ENCODE measurements around the gene GOLGA6C.

The GOLGA6C gene

DNA sequence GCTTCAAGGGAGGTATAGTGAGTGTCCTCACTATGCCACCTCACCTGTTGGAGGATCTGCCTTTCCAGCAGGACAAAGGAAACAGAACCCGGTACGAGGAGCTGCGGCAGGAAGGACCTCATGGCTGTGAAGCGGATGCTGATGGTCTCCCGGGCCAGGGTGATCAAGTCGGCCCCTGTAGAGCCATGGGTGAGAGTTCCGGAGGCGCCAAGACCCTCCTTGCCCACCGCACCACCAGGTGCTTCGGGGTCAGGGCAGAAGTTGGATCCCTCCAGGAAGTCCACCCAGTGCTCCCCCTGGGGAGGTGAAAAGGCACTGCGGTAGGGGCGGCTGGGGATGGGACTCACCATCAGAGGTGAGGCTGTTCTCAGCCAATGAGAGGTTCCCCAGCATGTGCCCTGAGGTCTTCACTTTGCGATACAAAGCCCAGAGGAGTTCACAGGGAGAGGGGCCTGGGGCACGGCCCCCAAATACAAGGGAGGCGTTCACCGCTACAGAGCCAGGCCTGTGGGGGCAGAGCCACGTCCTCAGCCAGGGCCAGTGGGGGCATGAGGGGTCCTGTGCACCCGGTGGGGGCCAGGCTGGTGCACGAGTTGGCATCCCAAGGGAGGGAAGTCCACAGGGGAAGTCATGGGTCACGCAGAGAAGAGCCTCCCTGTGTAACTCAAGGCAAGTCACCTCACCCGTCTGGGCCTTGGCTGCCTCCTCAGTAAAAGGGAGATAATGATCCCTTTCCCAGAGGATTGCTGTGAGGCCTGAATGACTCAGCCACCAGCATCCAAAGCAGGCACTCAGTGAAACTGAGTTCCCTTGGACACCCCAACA is 28.7 kb upstream of the GOLGA6C start:
- no peak overlapping the region for H3K4me3 ChIP-seq (ENCODE audit: low read length)
- TF ChIP-seq, protein P1, sequence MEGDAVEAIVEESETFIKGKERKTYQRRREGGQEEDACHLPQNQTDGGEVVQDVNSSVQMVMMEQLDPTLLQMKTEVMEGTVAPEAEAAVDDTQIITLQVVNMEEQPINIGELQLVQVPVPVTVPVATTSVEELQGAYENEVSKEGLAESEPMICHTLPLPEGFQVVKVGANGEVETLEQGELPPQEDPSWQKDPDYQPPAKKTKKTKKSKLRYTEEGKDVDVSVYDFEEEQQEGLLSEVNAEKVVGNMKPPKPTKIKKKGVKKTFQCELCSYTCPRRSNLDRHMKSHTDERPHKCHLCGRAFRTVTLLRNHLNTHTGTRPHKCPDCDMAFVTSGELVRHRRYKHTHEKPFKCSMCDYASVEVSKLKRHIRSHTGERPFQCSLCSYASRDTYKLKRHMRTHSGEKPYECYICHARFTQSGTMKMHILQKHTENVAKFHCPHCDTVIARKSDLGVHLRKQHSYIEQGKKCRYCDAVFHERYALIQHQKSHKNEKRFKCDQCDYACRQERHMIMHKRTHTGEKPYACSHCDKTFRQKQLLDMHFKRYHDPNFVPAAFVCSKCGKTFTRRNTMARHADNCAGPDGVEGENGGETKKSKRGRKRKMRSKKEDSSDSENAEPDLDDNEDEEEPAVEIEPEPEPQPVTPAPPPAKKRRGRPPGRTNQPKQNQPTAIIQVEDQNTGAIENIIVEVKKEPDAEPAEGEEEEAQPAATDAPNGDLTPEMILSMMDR (IDR thresholded peaks at IDR 0.05; ENCODE audit: insufficient read depth, low read depth, low read length, missing control alignments), result no peak
- no peak for DNase-seq (ENCODE audit: low read depth)

DNA sequence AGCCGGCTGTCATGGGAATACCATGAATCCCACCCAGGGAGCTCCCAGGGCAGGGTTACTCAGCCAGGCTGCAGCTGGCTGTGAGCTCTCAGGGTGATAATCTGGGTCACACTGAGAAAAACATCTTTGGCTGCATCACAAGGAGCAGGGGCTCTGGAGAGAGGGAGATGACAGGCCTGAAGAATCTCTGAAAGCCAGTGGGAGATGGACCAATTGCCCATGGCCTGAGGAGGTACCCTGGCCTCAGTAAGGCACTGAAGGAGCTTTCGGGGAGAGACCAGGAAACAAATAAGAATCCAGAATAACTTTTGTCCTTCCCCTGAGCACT is 28.2 kb upstream of the GOLGA6C start:
- no peak for DNase-seq (ENCODE audit: low read depth)
- TF ChIP-seq, protein P1 (IDR thresholded peaks at IDR 0.05; ENCODE audit: insufficient read depth, low read depth, low read length, missing control alignments), result no peak
- H3K4me3 ChIP-seq (ENCODE audit: low read length), result no peak overlapping the region

DNA sequence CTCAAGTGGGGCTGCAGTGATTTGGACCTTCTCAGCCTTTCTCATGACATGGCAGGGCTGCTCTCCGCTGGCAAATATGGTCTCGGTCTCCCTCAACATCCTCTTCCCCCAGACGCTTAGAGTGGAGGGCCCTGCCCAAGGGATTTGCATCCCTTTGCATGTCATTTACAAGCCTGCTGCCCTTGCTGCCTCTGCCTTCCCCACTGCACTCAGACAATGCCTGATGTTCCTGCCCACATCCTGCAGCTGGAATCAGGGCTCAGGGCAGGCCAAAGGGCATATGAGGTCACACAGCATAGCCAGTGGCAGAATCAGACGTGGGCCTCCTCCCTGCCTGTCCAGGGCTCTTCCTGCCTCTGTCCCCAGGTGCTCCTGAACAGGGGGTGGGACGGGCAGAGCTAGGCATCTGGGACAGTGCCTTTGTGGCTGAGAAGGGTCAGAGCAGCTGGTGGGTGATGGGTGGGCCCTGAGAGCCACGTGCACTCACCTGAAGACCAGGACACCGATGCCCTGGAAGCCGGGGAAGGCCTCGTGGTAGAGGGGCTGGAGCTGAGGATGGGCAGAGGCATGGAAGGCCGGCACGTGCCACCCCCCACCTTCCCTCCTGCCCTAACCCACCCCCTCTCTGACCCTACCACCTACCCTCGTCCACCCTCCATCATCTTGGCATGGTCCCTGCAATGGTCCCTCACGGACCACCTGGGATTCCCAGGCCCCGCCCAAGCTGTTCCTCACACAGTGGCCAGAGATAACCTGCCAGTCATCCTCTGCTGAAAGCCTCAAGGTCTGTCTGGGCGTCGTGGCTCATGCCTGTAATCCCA is 27.4 kb upstream of the GOLGA6C start:
- DNase-seq (ENCODE audit: low read depth), result no peak
- TF ChIP-seq, protein P1 (IDR thresholded peaks at IDR 0.05; ENCODE audit: insufficient read depth, low read depth, low read length, missing control alignments), result no peak
- no peak overlapping the region for H3K4me3 ChIP-seq (ENCODE audit: low read length)

DNA sequence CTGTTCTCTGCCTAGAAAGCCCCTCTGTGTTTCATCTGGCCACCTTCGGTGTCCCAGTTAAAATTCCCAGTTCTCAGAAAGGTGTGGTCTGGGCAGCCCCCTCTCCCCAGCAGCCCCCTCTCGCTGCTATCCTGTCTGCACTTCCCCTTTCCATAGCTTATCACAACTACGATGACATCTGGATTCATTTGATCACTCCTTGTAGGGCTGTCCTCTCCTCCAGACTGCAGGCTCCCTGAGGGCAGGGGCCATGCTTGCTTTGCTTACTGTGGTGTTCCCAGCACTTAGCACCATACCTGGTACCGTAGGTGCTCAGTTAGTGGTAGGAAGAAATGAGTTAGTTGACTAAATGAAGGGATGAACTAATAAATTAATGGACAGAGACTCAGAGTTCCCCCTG is 26.3 kb upstream of the GOLGA6C start:
- TF ChIP-seq, protein P1 (IDR thresholded peaks at IDR 0.05; ENCODE audit: insufficient read depth, low read depth, low read length, missing control alignments), result no peak
- DNase-seq (ENCODE audit: low read depth), result no peak
- no peak overlapping the region for H3K4me3 ChIP-seq (ENCODE audit: low read length)

DNA sequence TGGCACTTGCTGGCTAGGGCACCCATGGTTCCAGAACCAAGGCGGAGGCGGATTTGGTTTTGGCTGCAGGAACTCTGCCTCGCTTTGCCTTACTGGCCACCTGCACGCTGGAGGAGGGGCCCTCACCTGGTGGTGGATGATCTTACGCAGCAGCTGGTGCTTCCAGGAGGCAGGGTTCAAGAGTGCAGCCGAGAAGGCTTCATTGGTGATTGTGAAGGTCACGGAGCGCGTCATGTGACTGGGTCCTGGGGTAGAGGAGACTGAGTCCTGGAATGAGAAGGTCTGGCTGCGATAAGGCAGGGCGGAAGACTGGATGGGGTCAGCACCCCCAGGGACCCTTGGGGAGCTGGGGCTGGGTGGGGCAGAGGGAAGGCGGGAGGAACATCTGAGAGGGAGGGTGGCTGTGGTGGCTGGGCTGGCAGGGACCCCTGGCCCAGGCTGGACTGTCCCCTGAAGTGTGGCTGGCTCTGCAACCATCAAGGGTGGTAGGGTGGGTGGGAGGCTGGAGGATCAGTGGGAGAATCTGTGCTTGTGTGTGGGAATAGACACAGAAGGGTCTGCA is 25.8 kb upstream of the GOLGA6C start:
- TF ChIP-seq, protein P1 (IDR thresholded peaks at IDR 0.05; ENCODE audit: insufficient read depth, low read depth, low read length, missing control alignments), result no peak
- no peak for DNase-seq (ENCODE audit: low read depth)
- no peak overlapping the region for H3K4me3 ChIP-seq (ENCODE audit: low read length)

DNA sequence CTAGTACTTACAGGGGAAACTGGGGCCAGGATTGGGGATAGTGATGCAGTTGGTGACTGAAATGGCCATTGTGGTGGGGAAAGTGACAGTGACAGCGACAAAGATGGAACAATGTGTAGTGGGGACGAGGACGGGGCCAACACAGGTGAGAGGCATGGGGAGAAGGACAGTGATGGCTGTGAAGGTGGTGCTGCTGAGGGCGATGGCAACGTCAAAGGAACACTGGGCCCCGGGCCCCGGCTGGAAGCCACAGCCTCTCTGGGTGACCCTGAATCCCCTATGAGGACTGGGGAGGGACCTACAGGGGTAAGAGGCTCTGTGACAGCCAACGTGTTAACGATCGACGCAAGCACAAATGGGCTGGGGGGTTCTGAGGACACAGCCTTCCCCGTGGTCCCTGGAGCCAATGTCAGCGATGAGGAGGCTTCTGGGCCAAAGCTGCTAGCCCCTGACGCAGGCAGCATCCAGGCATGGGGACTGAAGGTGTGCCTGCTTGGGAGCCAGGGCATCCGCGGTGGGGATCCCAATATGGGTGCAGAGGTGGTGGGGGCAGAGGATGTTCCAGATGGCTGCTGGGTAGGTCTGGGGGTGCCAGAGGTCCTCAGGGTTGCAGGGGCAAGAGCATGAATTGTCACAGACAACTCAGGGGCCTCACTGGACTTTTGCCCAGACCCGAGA is 25.2 kb upstream of the GOLGA6C start:
- no peak for DNase-seq (ENCODE audit: low read depth)

More for the DNA sequence above, 25.2 kb upstream of the GOLGA6C start:
- TF ChIP-seq, protein P1 (IDR thresholded peaks at IDR 0.05; ENCODE audit: insufficient read depth, low read depth, low read length, missing control alignments), result no peak
- no peak overlapping the region for H3K4me3 ChIP-seq (ENCODE audit: low read length)
